ENCODE results near the gene STK35. TPM values are rescaled to one million over a fixed set of nuclear protein-coding genes. Genes with fewer than 3 reads are reported as not detected.

STK35 gene
- total and polyA plus RNA-seq, 2 experiments from 2014 or later = 14.2 to 59.7 TPM

- H3K4me3 Mint-ChIP-seq = no peak overlapping the region
- H3K27me3 ChIP-seq (ENCODE audit: insufficient read depth) = no peaks in the 10 kb centered on the region
These were observed 64.2 kb downstream of the STK35 start for GRCh38 chr20:2165871-2166270.

DNA sequence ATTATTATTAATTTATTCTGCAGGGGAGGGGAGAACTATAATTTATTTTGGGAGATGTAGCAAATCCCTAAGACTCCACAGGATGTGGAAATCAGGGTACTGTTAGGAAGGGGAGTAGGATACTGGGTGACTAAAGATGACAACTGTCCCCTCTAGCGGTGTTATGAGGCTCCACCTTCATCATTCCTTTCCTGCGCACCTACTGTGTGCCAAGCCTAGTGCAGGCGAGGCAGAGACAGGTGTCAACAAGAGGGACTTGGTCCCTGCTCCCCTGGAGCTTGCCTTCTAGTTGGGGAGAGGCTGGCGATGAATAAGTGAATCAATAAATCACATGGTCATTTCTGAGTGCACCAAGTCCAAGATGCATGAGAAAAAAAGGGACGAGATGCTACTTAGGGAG is 65.5 kb downstream of the STK35 start:
- no peak overlapping the region for H2AFZ ChIP-seq
- Mint-ChIP-seq H3K4me3 (no peak overlapping the region), H3K36me3 (ENCODE audit: low read depth) (no peaks in the 10 kb centered on the region), H3K4me1 (peaks cover 9% of the 10 kb centered on the region), H3K27me3 (ENCODE audit: insufficient read depth, low read depth, poor library complexity) (peaks cover 16% of the 10 kb centered on the region), H3K27ac (no peak overlapping the region), H3K9me3 (no peaks in the 10 kb centered on the region)
- DNase-seq (ENCODE audit: low spot score) (no peak), ATAC-seq (no peak)
- no peak overlapping the region for H3K27ac ChIP-seq (ENCODE audit: low read depth)
- H3K4me3 ChIP-seq = no peak overlapping the region
- no peaks in the 10 kb centered on the region for H3K36me3 ChIP-seq (ENCODE audit: insufficient read depth)
- H3K79me2 ChIP-seq (replicated peaks; ENCODE audit: insufficient read depth) = no peaks in the 10 kb centered on the region
- no peaks in the 10 kb centered on the region for H3F3A ChIP-seq (replicated peaks; ENCODE audit: low read depth)
- no peaks in the 10 kb centered on the region for H3K27me3 ChIP-seq (ENCODE audit: insufficient read depth)
- H3K9me2 ChIP-seq (ENCODE audit: insufficient read depth) = 0 out of 2 replicates have a peak, but pooled peaks cover 2% of the 10 kb centered on the region
- no peak overlapping the region for H3K4me2 ChIP-seq
- no peaks in the 10 kb centered on the region for H4K20me1 ChIP-seq (replicated peaks; ENCODE audit: insufficient read depth)
- H3K4me1 ChIP-seq (ENCODE audit: insufficient read depth) = 0 out of 2 replicates have a peak, but pooled peaks cover 8% of the 10 kb centered on the region
- no peak for TF ChIP-seq ZNF114 (CRISPR knock-in tag; IDR thresholded peaks at IDR 0.05)
- no peak for TF ChIP-seq ZNF331 (CRISPR knock-in tag; IDR thresholded peaks at IDR 0.05; ENCODE audit: low read depth)
- TF ChIP-seq, protein P1, sequence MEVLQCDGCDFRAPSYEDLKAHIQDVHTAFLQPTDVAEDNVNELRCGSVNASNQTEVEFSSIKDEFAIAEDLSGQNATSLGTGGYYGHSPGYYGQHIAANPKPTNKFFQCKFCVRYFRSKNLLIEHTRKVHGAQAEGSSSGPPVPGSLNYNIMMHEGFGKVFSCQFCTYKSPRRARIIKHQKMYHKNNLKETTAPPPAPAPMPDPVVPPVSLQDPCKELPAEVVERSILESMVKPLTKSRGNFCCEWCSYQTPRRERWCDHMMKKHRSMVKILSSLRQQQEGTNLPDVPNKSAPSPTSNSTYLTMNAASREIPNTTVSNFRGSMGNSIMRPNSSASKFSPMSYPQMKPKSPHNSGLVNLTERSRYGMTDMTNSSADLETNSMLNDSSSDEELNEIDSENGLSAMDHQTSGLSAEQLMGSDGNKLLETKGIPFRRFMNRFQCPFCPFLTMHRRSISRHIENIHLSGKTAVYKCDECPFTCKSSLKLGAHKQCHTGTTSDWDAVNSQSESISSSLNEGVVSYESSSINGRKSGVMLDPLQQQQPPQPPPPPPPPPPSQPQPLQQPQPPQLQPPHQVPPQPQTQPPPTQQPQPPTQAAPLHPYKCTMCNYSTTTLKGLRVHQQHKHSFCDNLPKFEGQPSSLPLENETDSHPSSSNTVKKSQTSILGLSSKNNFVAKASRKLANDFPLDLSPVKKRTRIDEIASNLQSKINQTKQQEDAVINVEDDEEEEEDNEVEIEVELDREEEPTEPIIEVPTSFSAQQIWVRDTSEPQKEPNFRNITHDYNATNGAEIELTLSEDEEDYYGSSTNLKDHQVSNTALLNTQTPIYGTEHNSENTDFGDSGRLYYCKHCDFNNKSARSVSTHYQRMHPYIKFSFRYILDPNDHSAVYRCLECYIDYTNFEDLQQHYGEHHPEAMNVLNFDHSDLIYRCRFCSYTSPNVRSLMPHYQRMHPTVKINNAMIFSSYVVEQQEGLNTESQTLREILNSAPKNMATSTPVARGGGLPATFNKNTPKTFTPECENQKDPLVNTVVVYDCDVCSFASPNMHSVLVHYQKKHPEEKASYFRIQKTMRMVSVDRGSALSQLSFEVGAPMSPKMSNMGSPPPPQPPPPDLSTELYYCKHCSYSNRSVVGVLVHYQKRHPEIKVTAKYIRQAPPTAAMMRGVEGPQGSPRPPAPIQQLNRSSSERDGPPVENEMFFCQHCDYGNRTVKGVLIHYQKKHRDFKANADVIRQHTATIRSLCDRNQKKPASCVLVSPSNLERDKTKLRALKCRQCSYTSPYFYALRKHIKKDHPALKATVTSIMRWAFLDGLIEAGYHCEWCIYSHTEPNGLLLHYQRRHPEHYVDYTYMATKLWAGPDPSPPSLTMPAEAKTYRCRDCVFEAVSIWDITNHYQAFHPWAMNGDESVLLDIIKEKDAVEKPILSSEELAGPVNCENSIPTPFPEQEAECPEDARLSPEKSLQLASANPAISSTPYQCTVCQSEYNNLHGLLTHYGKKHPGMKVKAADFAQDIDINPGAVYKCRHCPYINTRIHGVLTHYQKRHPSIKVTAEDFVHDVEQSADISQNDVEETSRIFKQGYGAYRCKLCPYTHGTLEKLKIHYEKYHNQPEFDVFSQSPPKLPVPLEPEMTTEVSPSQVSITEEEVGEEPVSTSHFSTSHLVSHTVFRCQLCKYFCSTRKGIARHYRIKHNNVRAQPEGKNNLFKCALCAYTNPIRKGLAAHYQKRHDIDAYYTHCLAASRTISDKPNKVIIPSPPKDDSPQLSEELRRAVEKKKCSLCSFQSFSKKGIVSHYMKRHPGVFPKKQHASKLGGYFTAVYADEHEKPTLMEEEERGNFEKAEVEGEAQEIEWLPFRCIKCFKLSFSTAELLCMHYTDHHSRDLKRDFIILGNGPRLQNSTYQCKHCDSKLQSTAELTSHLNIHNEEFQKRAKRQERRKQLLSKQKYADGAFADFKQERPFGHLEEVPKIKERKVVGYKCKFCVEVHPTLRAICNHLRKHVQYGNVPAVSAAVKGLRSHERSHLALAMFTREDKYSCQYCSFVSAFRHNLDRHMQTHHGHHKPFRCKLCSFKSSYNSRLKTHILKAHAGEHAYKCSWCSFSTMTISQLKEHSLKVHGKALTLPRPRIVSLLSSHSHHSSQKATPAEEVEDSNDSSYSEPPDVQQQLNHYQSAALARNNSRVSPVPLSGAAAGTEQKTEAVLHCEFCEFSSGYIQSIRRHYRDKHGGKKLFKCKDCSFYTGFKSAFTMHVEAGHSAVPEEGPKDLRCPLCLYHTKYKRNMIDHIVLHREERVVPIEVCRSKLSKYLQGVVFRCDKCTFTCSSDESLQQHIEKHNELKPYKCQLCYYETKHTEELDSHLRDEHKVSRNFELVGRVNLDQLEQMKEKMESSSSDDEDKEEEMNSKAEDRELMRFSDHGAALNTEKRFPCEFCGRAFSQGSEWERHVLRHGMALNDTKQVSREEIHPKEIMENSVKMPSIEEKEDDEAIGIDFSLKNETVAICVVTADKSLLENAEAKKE (CRISPR knock-in tag; IDR thresholded peaks at IDR 0.05) = no peak
- TF ChIP-seq STAT1 (IDR thresholded peaks at IDR 0.05; ENCODE audit: unreplicated experiment) = no peak
- TF ChIP-seq JUNB (IDR thresholded peaks at IDR 0.05; ENCODE audit: unreplicated experiment) = no peak
- TF ChIP-seq, protein P2, sequence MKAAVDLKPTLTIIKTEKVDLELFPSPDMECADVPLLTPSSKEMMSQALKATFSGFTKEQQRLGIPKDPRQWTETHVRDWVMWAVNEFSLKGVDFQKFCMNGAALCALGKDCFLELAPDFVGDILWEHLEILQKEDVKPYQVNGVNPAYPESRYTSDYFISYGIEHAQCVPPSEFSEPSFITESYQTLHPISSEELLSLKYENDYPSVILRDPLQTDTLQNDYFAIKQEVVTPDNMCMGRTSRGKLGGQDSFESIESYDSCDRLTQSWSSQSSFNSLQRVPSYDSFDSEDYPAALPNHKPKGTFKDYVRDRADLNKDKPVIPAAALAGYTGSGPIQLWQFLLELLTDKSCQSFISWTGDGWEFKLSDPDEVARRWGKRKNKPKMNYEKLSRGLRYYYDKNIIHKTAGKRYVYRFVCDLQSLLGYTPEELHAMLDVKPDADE (IDR thresholded peaks at IDR 0.05) = no peak
- no peak for TF ChIP-seq EZH2 (IDR thresholded peaks at IDR 0.05; ENCODE audit: low read depth, unreplicated experiment)

More at GRCh38 chr20:2165871-2166270, 64.2 kb downstream of the STK35 start:
- no peaks in the 10 kb centered on the region for H3F3A ChIP-seq (replicated peaks; ENCODE audit: low read depth)
- H4K20me1 ChIP-seq (replicated peaks; ENCODE audit: insufficient read depth) = no peaks in the 10 kb centered on the region
- Mint-ChIP-seq H3K27me3 (ENCODE audit: insufficient read depth, low read depth, poor library complexity) (peaks cover 16% of the 10 kb centered on the region), H3K9me3 (no peaks in the 10 kb centered on the region), H3K4me1 (peaks cover 9% of the 10 kb centered on the region), H3K27ac (no peak overlapping the region), H3K36me3 (ENCODE audit: low read depth) (no peaks in the 10 kb centered on the region)
- H3K4me1 ChIP-seq (ENCODE audit: insufficient read depth) = 0 out of 2 replicates have a peak, but pooled peaks cover 8% of the 10 kb centered on the region
- H3K9me2 ChIP-seq (ENCODE audit: insufficient read depth) = 0 out of 2 replicates have a peak, but pooled peaks cover 2% of the 10 kb centered on the region
- ATAC-seq (no peak), DNase-seq (ENCODE audit: low spot score) (no peak)
- H2AFZ ChIP-seq = no peak overlapping the region
- H3K36me3 ChIP-seq (ENCODE audit: insufficient read depth) = no peaks in the 10 kb centered on the region
- H3K79me2 ChIP-seq (replicated peaks; ENCODE audit: insufficient read depth) = no peaks in the 10 kb centered on the region
- no peak overlapping the region for H3K27ac ChIP-seq (ENCODE audit: low read depth)
- no peak overlapping the region for H3K4me3 ChIP-seq
- no peak overlapping the region for H3K4me2 ChIP-seq
- TF ChIP-seq, protein P3, sequence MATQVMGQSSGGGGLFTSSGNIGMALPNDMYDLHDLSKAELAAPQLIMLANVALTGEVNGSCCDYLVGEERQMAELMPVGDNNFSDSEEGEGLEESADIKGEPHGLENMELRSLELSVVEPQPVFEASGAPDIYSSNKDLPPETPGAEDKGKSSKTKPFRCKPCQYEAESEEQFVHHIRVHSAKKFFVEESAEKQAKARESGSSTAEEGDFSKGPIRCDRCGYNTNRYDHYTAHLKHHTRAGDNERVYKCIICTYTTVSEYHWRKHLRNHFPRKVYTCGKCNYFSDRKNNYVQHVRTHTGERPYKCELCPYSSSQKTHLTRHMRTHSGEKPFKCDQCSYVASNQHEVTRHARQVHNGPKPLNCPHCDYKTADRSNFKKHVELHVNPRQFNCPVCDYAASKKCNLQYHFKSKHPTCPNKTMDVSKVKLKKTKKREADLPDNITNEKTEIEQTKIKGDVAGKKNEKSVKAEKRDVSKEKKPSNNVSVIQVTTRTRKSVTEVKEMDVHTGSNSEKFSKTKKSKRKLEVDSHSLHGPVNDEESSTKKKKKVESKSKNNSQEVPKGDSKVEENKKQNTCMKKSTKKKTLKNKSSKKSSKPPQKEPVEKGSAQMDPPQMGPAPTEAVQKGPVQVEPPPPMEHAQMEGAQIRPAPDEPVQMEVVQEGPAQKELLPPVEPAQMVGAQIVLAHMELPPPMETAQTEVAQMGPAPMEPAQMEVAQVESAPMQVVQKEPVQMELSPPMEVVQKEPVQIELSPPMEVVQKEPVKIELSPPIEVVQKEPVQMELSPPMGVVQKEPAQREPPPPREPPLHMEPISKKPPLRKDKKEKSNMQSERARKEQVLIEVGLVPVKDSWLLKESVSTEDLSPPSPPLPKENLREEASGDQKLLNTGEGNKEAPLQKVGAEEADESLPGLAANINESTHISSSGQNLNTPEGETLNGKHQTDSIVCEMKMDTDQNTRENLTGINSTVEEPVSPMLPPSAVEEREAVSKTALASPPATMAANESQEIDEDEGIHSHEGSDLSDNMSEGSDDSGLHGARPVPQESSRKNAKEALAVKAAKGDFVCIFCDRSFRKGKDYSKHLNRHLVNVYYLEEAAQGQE (IDR thresholded peaks at IDR 0.05; ENCODE audit: unreplicated experiment) = no peak
